Mesothelial cell of epicardium (in vitro differentiated cells): ENCODE results near the gene USP4. TPM values are rescaled to one million over a fixed set of nuclear protein-coding genes. Genes with fewer than 3 reads are reported as not detected.

Experiments
- DNase-seq, 2 experiments: peaks; one replicate each; pipeline ENCODE4 v3.0.0; 2021; ENCODE audit warnings: low spot score in 2 of 2; ENCODE audit not compliant: unreplicated experiment in 2 of 2
- H3K27ac Mint-ChIP-seq: 2 replicates; pipeline ENCODE4 v1.8.0; 2021; ENCODE audit warnings: mixed read lengths
- H3K27me3 Mint-ChIP-seq: 2 replicates; pipeline ENCODE4 v1.8.0; 2021; ENCODE audit warnings: low read depth, mixed read lengths
- H3K36me3 Mint-ChIP-seq: 2 replicates; pipeline ENCODE4 v1.8.0; 2021; ENCODE audit warnings: mixed read lengths
- H3K4me1 Mint-ChIP-seq: 2 replicates; pipeline ENCODE4 v1.8.0; 2021; ENCODE audit warnings: mixed read lengths
- H3K4me3 Mint-ChIP-seq: 2 replicates; pipeline ENCODE4 v1.8.0; 2021; ENCODE audit warnings: mild to moderate bottlenecking, moderate library complexity, mixed read lengths
- H3K9me3 Mint-ChIP-seq: 2 replicates; pipeline ENCODE4 v1.8.0; 2021; ENCODE audit warnings: mixed read lengths
- CTCF ChIP-seq: fragments of 200-600 bp; sonication (generic); IDR thresholded peaks from one replicate; pipeline ENCODE4 v1.5.0; 2021; ENCODE audit warnings: antibody characterized with exemption; ENCODE audit not compliant: unreplicated experiment
- total RNA-seq: library from RNA; stranded (reverse); gene quantifications from 3 replicates; pipeline ENCODE4 v1.2.1, GENCODE V29; 2021

Gene USP4
- total RNA-seq, 1 donor from 2014 or later = 54.5 TPM

GRCh38 chr3:49260806-49261324, 79.0 kb downstream of the USP4 start:
- no peaks in the 10 kb centered on the region for H3K36me3 Mint-ChIP-seq
- no peaks in the 10 kb centered on the region for H3K9me3 Mint-ChIP-seq
- no peaks in the 10 kb centered on the region for H3K27me3 Mint-ChIP-seq
- peaks cover 11% of the 10 kb centered on the region for H3K4me1 Mint-ChIP-seq
- no peak for TF ChIP-seq CTCF
- H3K4me3 Mint-ChIP-seq = no peak overlapping the region
- DNase-seq = no peak
- peak overlapping the region; percentile 59 for H3K27ac Mint-ChIP-seq

- Mint-ChIP-seq H3K27me3 (no peaks in the 10 kb centered on the region), H3K27ac (no peak overlapping the region), H3K9me3 (no peaks in the 10 kb centered on the region), H3K4me3 (no peak overlapping the region), H3K36me3 (no peaks in the 10 kb centered on the region), H3K4me1 (peaks cover 13% of the 10 kb centered on the region)
- DNase-seq = no peak
- no peak for TF ChIP-seq CTCF
Observed at GRCh38 chr3:49257187-49257586, 82.7 kb downstream of the USP4 start.

- DNase-seq = no peak
- H3K4me3 Mint-ChIP-seq = no peak overlapping the region
- no peaks in the 10 kb centered on the region for H3K36me3 Mint-ChIP-seq
- H3K9me3 Mint-ChIP-seq = no peaks in the 10 kb centered on the region
- H3K27me3 Mint-ChIP-seq = no peaks in the 10 kb centered on the region
- TF ChIP-seq CTCF = no peak
- H3K4me1 Mint-ChIP-seq = peaks cover 11% of the 10 kb centered on the region
- peak overlapping the region; percentile 27 for H3K27ac Mint-ChIP-seq
Observed at GRCh38 chr3:49255718-49256511, 83.9 kb downstream of the USP4 start.

- no peak overlapping the region for H3K4me3 Mint-ChIP-seq
- no peaks in the 10 kb centered on the region for H3K9me3 Mint-ChIP-seq
- no peak for TF ChIP-seq CTCF
- no peaks in the 10 kb centered on the region for H3K36me3 Mint-ChIP-seq
- H3K4me1 Mint-ChIP-seq = peaks cover 11% of the 10 kb centered on the region
- DNase-seq = no peak
- H3K27ac Mint-ChIP-seq = no peak overlapping the region
- no peaks in the 10 kb centered on the region for H3K27me3 Mint-ChIP-seq
Observed at GRCh38 chr3:49255112-49255511, 84.7 kb downstream of the USP4 start.

- no peaks in the 10 kb centered on the region for H3K36me3 Mint-ChIP-seq
- H3K27ac Mint-ChIP-seq = no peak overlapping the region
- H3K9me3 Mint-ChIP-seq = no peaks in the 10 kb centered on the region
- H3K27me3 Mint-ChIP-seq = no peaks in the 10 kb centered on the region
- TF ChIP-seq CTCF = no peak
- no peak overlapping the region for H3K4me3 Mint-ChIP-seq
- peaks cover 17% of the 10 kb centered on the region for H3K4me1 Mint-ChIP-seq
- DNase-seq = no peak
Observed at GRCh38 chr3:49253512-49253911, 86.3 kb downstream of the USP4 start.
